H1 (cell line): ENCODE measurements around the gene USP6. TPM values are rescaled to one million over a fixed set of nuclear protein-coding genes. Genes with fewer than 3 reads are reported as not detected.

Experiments
- CTCF ChIA-PET: fragments of 300-600 bp; sonication (Branson Sonifier 250); formaldehyde crosslinking; loops from one replicate; lab custom pipeline; 2021; ENCODE audit not compliant: partially characterized antibody; lab: Charles Lee
- POLR2A ChIA-PET: fragments of 300-600 bp; sonication (Branson Sonifier 250); formaldehyde crosslinking; loops from one replicate; lab custom pipeline; 2021; ENCODE audit warnings: inconsistent platforms; ENCODE audit not compliant: partially characterized antibody; lab: Charles Lee
- DNase-seq, 2 experiments: peaks; one replicate each; pipeline versions ENCODE4 v3.0.0 to v3.0.0-alpha.2; 2010 to 2022; ENCODE audit warnings: low spot score in 2 of 2, low read depth in 1 of 2, mixed read lengths in 1 of 2
- FAIRE-seq: peaks from 2 replicates; lab custom pipeline; 2011; peaks lifted over from hg19 to GRCh38; lab: Jason Lieb, UNC
- H2AFZ ChIP-seq: 2 replicates; pipeline ENCODE4 v1.8.1; 2012; ENCODE audit warnings: low read length, inconsistent platforms
- H2AK5ac ChIP-seq: 2 replicates; pipeline ENCODE4 v1.6.1; 2013; ENCODE audit warnings: low read depth, low read length
- H2BK120ac ChIP-seq: replicated peaks from 2 replicates; pipeline ENCODE3; 2013; ENCODE audit warnings: low read depth, low read length, inconsistent platforms
- H2BK12ac ChIP-seq: 2 replicates; pipeline ENCODE4 v1.6.1; 2013; ENCODE audit warnings: low read depth, low read length
- H2BK15ac ChIP-seq: 2 replicates; pipeline ENCODE4 v1.6.1; 2013; ENCODE audit warnings: low read length
- H2BK20ac ChIP-seq: 2 replicates; pipeline ENCODE4 v1.6.1; 2013; ENCODE audit warnings: low read length
- H2BK5ac ChIP-seq: 2 replicates; pipeline ENCODE4 v1.6.1; 2013; ENCODE audit warnings: low read depth, low read length
- H3K14ac ChIP-seq: 2 replicates; pipeline ENCODE4 v1.6.1; 2013; ENCODE audit warnings: inconsistent platforms; ENCODE audit not compliant: insufficient read length
- H3K18ac ChIP-seq: 2 replicates; pipeline ENCODE4 v1.6.1; 2013; ENCODE audit warnings: low read length; ENCODE audit errors: extremely low read depth
- H3K23ac ChIP-seq: 2 replicates; pipeline ENCODE4 v1.6.1; 2013; ENCODE audit warnings: inconsistent platforms; ENCODE audit not compliant: insufficient read length
- H3K23me2 ChIP-seq: 2 replicates; pipeline ENCODE4 v1.6.1; 2013; ENCODE audit warnings: low read depth, low read length
- H3K27ac ChIP-seq: 2 replicates; pipeline ENCODE4 v1.6.1; 2011; ENCODE audit warnings: low read depth, low read length, inconsistent platforms
- H3K27me3 ChIP-seq, 4 experiments: replicated peaks in 1 of 4; 1 replicate in 1 of 4; 2 replicates in 3 of 4; pipeline versions ENCODE4 v1.6.1 to v1.8.1; 2011 to 2013; ENCODE audit warnings: low read length in 3 of 4, mild to moderate bottlenecking in 3 of 4, inconsistent platforms in 2 of 4, mixed read lengths in 2 of 4, moderate library complexity in 1 of 4; ENCODE audit not compliant: control insufficient read depth in 3 of 4, insufficient read depth in 3 of 4; ENCODE audit errors: extremely low read depth in 1 of 4
- H3K36me3 ChIP-seq, 4 experiments: 2 replicates each; pipeline versions ENCODE4 v1.6.1 to v1.8.1; 2011 to 2013; ENCODE audit warnings: mild to moderate bottlenecking in 4 of 4, low read length in 3 of 4, moderate library complexity in 2 of 4, control low read depth in 1 of 4, inconsistent platforms in 1 of 4; ENCODE audit not compliant: insufficient read depth in 4 of 4, control insufficient read depth in 2 of 4
- H3K4ac ChIP-seq: replicated peaks from 2 replicates; pipeline ENCODE3; 2013; ENCODE audit warnings: low read length, low read depth, mixed read lengths, inconsistent platforms; ENCODE audit not compliant: insufficient read length
- H3K4me1 ChIP-seq, 4 experiments: replicated peaks in 1 of 4; 1 replicate in 1 of 4; 2 replicates in 3 of 4; pipeline versions ENCODE4 v1.6.1 to v1.8.1; 2011 to 2013; ENCODE audit warnings: low read length in 3 of 4, inconsistent platforms in 2 of 4, mixed read lengths in 1 of 4; ENCODE audit not compliant: insufficient read depth in 4 of 4, control insufficient read depth in 3 of 4
- H3K4me2 ChIP-seq, 2 experiments: 2 replicates each; pipeline versions ENCODE4 v1.6.1 to v1.8.1; 2011 to 2013; ENCODE audit warnings: low read depth in 2 of 2, low read length in 2 of 2, control low read depth in 1 of 2, inconsistent platforms in 1 of 2, mild to moderate bottlenecking in 1 of 2; ENCODE audit not compliant: insufficient read depth in 1 of 2
- H3K4me3 ChIP-seq, 4 experiments: fragments of 200-600, 300-600 bp in 1 of 4; sonication (generic), shearing (Covaris generic), sonication (Bioruptor Twin) in 1 of 4; 2 replicates each; pipeline versions ENCODE4 v1.5.1 to v1.8.1; 2011 to 2016; ENCODE audit warnings: low read length in 4 of 4, low read depth in 3 of 4, control low read depth in 2 of 4, inconsistent platforms in 2 of 4, mild to moderate bottlenecking in 2 of 4, mixed read lengths in 1 of 4, moderate library complexity in 1 of 4; ENCODE audit not compliant: insufficient read depth in 2 of 4; ENCODE audit errors: extremely low read depth in 1 of 4
- H3K56ac ChIP-seq: replicated peaks from 2 replicates; pipeline ENCODE3; 2013; ENCODE audit warnings: low read depth, mild to moderate bottlenecking, mixed read lengths, low read length, inconsistent platforms; ENCODE audit not compliant: insufficient read length
- H3K79me1 ChIP-seq: 2 replicates; pipeline ENCODE4 v1.6.1; 2013; ENCODE audit warnings: low read depth, low read length, control low read depth
- H3K79me2 ChIP-seq, 2 experiments: 2 replicates each; pipeline versions ENCODE4 v1.6.1 to v1.8.1; 2012 to 2013; ENCODE audit warnings: low read length in 2 of 2, mild to moderate bottlenecking in 2 of 2, inconsistent platforms in 1 of 2; ENCODE audit not compliant: insufficient read depth in 2 of 2, control insufficient read depth in 1 of 2
- H3K9ac ChIP-seq, 4 experiments: replicated peaks in 1 of 4; 1 replicate in 1 of 4; 2 replicates in 3 of 4; pipeline versions ENCODE4 v1.6.1 to v1.8.1; 2011 to 2013; ENCODE audit warnings: low read depth in 3 of 4, low read length in 3 of 4, control low read depth in 2 of 4, mild to moderate bottlenecking in 2 of 4, moderate library complexity in 2 of 4, inconsistent platforms in 1 of 4; ENCODE audit errors: extremely low read depth in 1 of 4
- H3K9me3 ChIP-seq, 2 experiments: 2 replicates each; pipeline versions ENCODE4 v1.6.1 to v1.8.1; 2012 to 2013; ENCODE audit warnings: mild to moderate bottlenecking in 2 of 2, moderate library complexity in 2 of 2, control low read depth in 1 of 2, inconsistent platforms in 1 of 2, low read depth in 1 of 2, low read length in 1 of 2, mixed read lengths in 1 of 2; ENCODE audit not compliant: insufficient read depth in 2 of 2
- H4K20me1 ChIP-seq, 2 experiments: replicated peaks in 1 of 2; 2 replicates each; pipeline versions ENCODE3 to v1.8.1; 2011 to 2013; ENCODE audit warnings: inconsistent platforms in 2 of 2, low read length in 2 of 2, mild to moderate bottlenecking in 1 of 2; ENCODE audit not compliant: insufficient read depth in 2 of 2, control insufficient read depth in 1 of 2
- H4K5ac ChIP-seq: 2 replicates; pipeline ENCODE4 v1.6.1; 2013; ENCODE audit warnings: low read length, low read depth, mixed read lengths, inconsistent platforms; ENCODE audit not compliant: insufficient read length
- H4K8ac ChIP-seq: 2 replicates; pipeline ENCODE4 v1.8.0; 2013; ENCODE audit warnings: mild to moderate bottlenecking, moderate library complexity, low read length, inconsistent platforms; ENCODE audit not compliant: insufficient read depth; ENCODE audit errors: extremely low read depth
- H4K91ac ChIP-seq: replicated peaks from 2 replicates; pipeline ENCODE3; 2013; ENCODE audit warnings: low read length, mixed read lengths, inconsistent platforms; ENCODE audit not compliant: insufficient read length
- BCL11A ChIP-seq, 2 experiments: IDR thresholded peaks; one replicate each; pipeline ENCODE4 v1.6.1; 2011; ENCODE audit warnings: low read depth in 2 of 2, low read length in 2 of 2, mild to moderate bottlenecking in 2 of 2
- CTBP2 ChIP-seq: IDR thresholded peaks from 2 replicates; pipeline ENCODE4 v1.7.0; 2011; ENCODE audit warnings: borderline replicate concordance, mild to moderate bottlenecking, moderate library complexity, mixed read lengths, low read length; ENCODE audit not compliant: insufficient read depth, insufficient read length
- GTF2F1 ChIP-seq: IDR thresholded peaks from 2 replicates; pipeline ENCODE4 v1.6.1; 2012; ENCODE audit warnings: low read depth, low read length, improper control_type of control experiment, borderline replicate concordance
- MAX ChIP-seq: IDR thresholded peaks from 2 replicates; pipeline ENCODE4 v1.6.1; 2012; ENCODE audit warnings: inconsistent platforms
- NANOG ChIP-seq: IDR thresholded peaks from 2 replicates; pipeline ENCODE4 v1.6.1; 2011; ENCODE audit warnings: low read length, low read depth, mild to moderate bottlenecking, inconsistent platforms; ENCODE audit not compliant: insufficient read depth, poor library complexity, severe bottlenecking
- RFX5 ChIP-seq: IDR thresholded peaks from 2 replicates; pipeline ENCODE4 v1.6.1; 2011; ENCODE audit warnings: low read depth, low read length, improper control_type of control experiment, borderline replicate concordance
- TAF7 ChIP-seq: optimal IDR thresholded peaks from 2 replicates; pipeline ENCODE3; 2011; ENCODE audit warnings: low read depth, mild to moderate bottlenecking, inconsistent platforms, low read length, moderate library complexity, borderline replicate concordance
- WGBS, 2 experiments: shearing (Covaris generic) in 1 of 2; methylation state at CpG; one replicate each; pipeline versions ENCODE4 v1.1.6 to v1.1.7; 2013 to 2015; ENCODE audit warnings: low lambda C conversion rate in 2 of 2, mixed read lengths in 2 of 2, inconsistent platforms in 1 of 2, low coverage in 1 of 2, missing lambda C conversion rate in 1 of 2; ENCODE audit not compliant: insufficient replicate concordance in 2 of 2, insufficient coverage in 1 of 2, insufficient read length in 1 of 2; ENCODE audit errors: extremely low coverage in 1 of 2, missing lambda C conversion rate in 1 of 2; 5-methylcytosine and 5-hydroxymethylcytosine counted together
- polyA plus RNA-seq, 7 experiments: library from polyadenylated mRNA; depleted of rRNA in 3 of 7; stranded (reverse) in 5 of 7; unstranded in 2 of 7; fragments of >200 nt in 5 of 7; fragments of 200-250 nt in 2 of 7; gene quantifications; 1 replicate in 5 of 7; 2 replicates in 1 of 7; 4 replicates in 1 of 7; pipeline versions ENCODE4 v1.2.1 to v1.2.3, GENCODE V29; 2011 to 2013; ENCODE audit warnings: missing spikeins in 2 of 7, mixed read lengths in 2 of 7
- total RNA-seq: library from RNA; stranded (reverse); fragmentation: NEBNext Ultra II Directional; extraction: Animal tissue kit (Norgen Biotek cat#: 25700); gene quantifications from 2 replicates; pipeline ENCODE4 v1.2.1, GENCODE V29; 2021

Gene USP6
- total and polyA plus RNA-seq, 2 of the 8 experiments (the other 6 are each of a cell fraction or from before 2014, with no cell fraction given): 0.08 to 0.32 TPM

DNA sequence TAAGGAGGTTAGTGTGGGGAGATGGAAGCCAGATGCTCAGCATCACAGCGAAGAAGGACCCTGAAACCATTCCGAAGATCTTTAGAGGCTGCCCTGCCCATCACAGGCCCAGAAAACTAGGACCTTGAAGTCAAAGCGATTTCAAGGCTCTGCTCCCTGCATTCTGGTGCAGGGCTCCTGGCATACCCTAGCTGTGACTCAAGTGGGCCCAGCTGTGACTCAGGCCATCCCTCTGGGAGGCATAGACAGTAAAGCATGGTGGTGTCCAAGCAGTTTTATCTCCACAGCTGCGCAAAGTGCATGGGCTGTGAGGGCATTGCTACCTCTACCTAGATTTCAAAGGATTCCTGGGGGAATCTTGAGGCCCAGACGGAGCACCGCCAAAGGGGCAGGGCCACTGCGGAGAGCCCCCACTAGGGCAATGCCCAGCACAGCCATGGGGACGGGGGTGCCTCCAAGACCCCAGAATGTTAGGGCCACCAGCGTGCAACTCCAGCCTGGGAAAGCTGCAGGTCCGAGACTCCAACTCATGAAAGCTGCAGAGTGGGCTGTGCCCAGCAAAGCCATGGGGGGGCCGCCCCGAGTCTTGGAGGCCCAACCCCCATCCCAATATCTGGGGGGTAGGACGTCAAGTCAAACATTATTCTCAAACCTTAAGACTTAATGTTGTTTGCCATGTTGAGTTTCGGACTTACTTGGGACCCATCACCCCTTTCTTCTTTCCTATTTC is 87.5 kb downstream of the USP6 start:
- H4K5ac ChIP-seq: no peak overlapping the region
- TF ChIP-seq NANOG (no peak), RFX5 (no peak), CTBP2 (no peak), BCL11A (IDR thresholded peaks at IDR 0.05; ENCODE audit: low read depth in 2 of 2, low read length in 2 of 2) (no peak), MAX (no peak), GTF2F1 (no peak), TAF7 (no peak)
- TF ChIP-seq, all 59 proteins: peak for 0

More for the DNA sequence above, 87.5 kb downstream of the USP6 start:
- Histone ChIP-seq H3K27me3 (no peaks in the 10 kb centered on the region), H3K56ac (no peak overlapping the region), H3K4me2 (no peak overlapping the region), H3K36me3 (no peaks in the 10 kb centered on the region), H4K91ac (no peak overlapping the region), H3K4ac (no peak overlapping the region), H2BK12ac (no peak overlapping the region), H2BK20ac (no peak overlapping the region), H3K79me1 (no peaks in the 10 kb centered on the region), H2BK15ac (no peak overlapping the region), H2AK5ac (no peak overlapping the region), H3K9me3 (no peaks in the 10 kb centered on the region), H3K4me1 (no peaks in the 10 kb centered on the region), H2AFZ (no peak overlapping the region), H4K8ac (no peak overlapping the region), H3K79me2 (no peaks in the 10 kb centered on the region), H4K20me1 (no peaks in the 10 kb centered on the region), H3K18ac (no peak overlapping the region), H3K4me3 (no peak overlapping the region), H3K23me2 (no peaks in the 10 kb centered on the region), H3K27ac (no peak overlapping the region), H3K23ac (no peak overlapping the region), H3K14ac (no peak overlapping the region), H2BK120ac (no peak overlapping the region), H3K9ac (no peak overlapping the region), H2BK5ac (no peak overlapping the region)
- CTCF ChIA-PET: interaction anchor here (1.1 kb wide), 1 partner anchor 9 kb away, joined by 3 read pairs; no protein-coding TSS in a partner anchor
- no peak for FAIRE-seq
- POLR2A ChIA-PET: no interaction called here
- no peak for DNase-seq
- 88% methylated on average over 14 of the region's 14 CpGs; no CpG with 5 or more reads in 1 of the 2 experiments for WGBS, 2 experiments
